ACC112 (cell line): ENCODE results near the gene HID1.
"Not testable (repeated sequence)": the region's sequence is repeated elsewhere in the genome, so short reads cannot be mapped to it uniquely, and the experiment has no call there.

Experiments used
- H2AFZ ChIP-seq: fragments of 200-600 bp; sonication (generic); one replicate; pipeline ENCODE4 v1.6.0; 2017; ENCODE audit warnings: antibody characterized with exemption, low read length; ENCODE audit not compliant: unreplicated experiment
- H3K27ac ChIP-seq: fragments of 200-600 bp; sonication (generic); 2 replicates; pipeline ENCODE4 v1.5.1; 2014; ENCODE audit warnings: low read depth, mild to moderate bottlenecking, antibody characterized with exemption, low read length, moderate library complexity
- H3K27me3 ChIP-seq: fragments of 200-600 bp; sonication (generic); 2 replicates; pipeline ENCODE4 v1.6.1; 2014; ENCODE audit warnings: mild to moderate bottlenecking, antibody characterized with exemption, low read length, moderate library complexity, mixed read lengths; ENCODE audit not compliant: insufficient read depth
- H3K36me3 ChIP-seq: fragments of 200-600 bp; sonication (generic); 2 replicates; pipeline ENCODE4 v1.6.1; 2016; ENCODE audit warnings: mild to moderate bottlenecking, antibody characterized with exemption, low read length, moderate library complexity, mixed read lengths; ENCODE audit not compliant: insufficient read depth
- H3K4me1 ChIP-seq: fragments of 200-600 bp; sonication (generic); one replicate; pipeline ENCODE4 v1.6.1; 2016; ENCODE audit warnings: low read length, mixed read lengths; ENCODE audit not compliant: insufficient read depth, unreplicated experiment, control insufficient read depth
- H3K4me3 ChIP-seq: fragments of 200-600 bp; sonication (generic); 2 replicates; pipeline ENCODE4 v1.5.1; 2014; ENCODE audit warnings: mild to moderate bottlenecking, low read depth, low read length
- H3K79me2 ChIP-seq: fragments of 200-600 bp; sonication (generic); one replicate; pipeline ENCODE4 v1.6.0; 2016; ENCODE audit warnings: low read length; ENCODE audit not compliant: control insufficient read depth, unreplicated experiment, insufficient read depth

HID1 gene

GRCh38 chr17:74920642-74921025 lies 51.9 kb downstream of the HID1 start:
- H2AFZ ChIP-seq, result no peak overlapping the region
- H3K27ac ChIP-seq, result no peak overlapping the region
- no peaks in the 10 kb centered on the region for H3K4me1 ChIP-seq
- H3K36me3 ChIP-seq, result no peaks in the 10 kb centered on the region
- no peak overlapping the region for H3K4me3 ChIP-seq
- no peaks in the 10 kb centered on the region for H3K79me2 ChIP-seq
- H3K27me3 ChIP-seq, result peaks cover 59% of the 10 kb centered on the region

DNA sequence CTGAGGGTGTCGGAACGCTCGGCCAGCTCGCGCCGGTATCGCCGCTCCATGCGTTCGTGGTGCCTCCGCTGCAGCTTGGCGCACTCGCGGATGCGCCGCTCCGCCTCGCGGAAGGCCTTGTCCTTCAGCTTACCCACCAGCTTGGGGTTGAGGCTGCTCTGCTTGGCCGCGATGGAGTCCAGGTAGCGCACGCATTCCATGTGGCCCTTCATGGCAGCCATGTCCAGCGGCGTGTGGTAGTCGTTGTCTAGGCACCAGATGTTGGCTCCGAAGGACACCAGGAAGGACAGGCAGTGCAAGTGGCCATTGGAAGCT lies 52.3 kb downstream of the HID1 start:
- peaks cover 55% of the 10 kb centered on the region for H3K27me3 ChIP-seq
- no peak overlapping the region for H3K4me3 ChIP-seq
- H3K79me2 ChIP-seq, result no peaks in the 10 kb centered on the region
- no peak overlapping the region for H3K27ac ChIP-seq
- no peak overlapping the region for H2AFZ ChIP-seq
- no peaks in the 10 kb centered on the region for H3K4me1 ChIP-seq
- H3K36me3 ChIP-seq, result no peaks in the 10 kb centered on the region

GRCh38 chr17:74919440-74920305 lies 52.9 kb downstream of the HID1 start:
- Histone ChIP-seq H3K79me2 (no peaks in the 10 kb centered on the region), H2AFZ (no peak overlapping the region), H3K36me3 (no peaks in the 10 kb centered on the region), H3K27me3 (peaks cover 49% of the 10 kb centered on the region), H3K4me3 (no peak overlapping the region), H3K27ac (no peak overlapping the region), H3K4me1 (no peaks in the 10 kb centered on the region)

- Histone ChIP-seq H3K27me3 (peaks cover 41% of the 10 kb centered on the region), H3K4me3 (no peak overlapping the region), H3K27ac (no peak overlapping the region), H3K79me2 (no peaks in the 10 kb centered on the region), H2AFZ (no peak overlapping the region), H3K36me3 (no peaks in the 10 kb centered on the region), H3K4me1 (no peaks in the 10 kb centered on the region)
These were observed 53.7 kb downstream of the HID1 start for GRCh38 chr17:74918906-74919305.

- Histone ChIP-seq H3K4me3 (no peak overlapping the region), H2AFZ (no peak overlapping the region), H3K27ac (no peak overlapping the region), H3K36me3 (no peaks in the 10 kb centered on the region), H3K4me1 (no peaks in the 10 kb centered on the region), H3K27me3 (peaks cover 27% of the 10 kb centered on the region), H3K79me2 (no peaks in the 10 kb centered on the region)
These were observed 55.1 kb downstream of the HID1 start for GRCh38 chr17:74917430-74917829.

DNA sequence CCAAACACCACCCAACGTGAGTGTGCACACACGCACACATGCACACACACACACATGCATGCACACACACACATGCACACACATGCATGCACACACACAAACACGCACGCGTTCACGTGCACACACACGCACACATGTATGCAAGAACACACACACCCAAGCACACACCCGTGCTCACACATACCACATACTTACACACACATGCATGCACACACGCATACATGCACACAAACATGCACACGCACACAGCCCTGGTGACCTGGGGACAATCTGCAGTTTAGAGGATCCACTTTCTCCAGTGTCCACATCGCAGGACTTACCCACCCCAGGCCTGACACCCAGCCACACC lies 55.7 kb downstream of the HID1 start:
- Histone ChIP-seq H2AFZ (no peak overlapping the region), H3K27me3 (peaks cover 23% of the 10 kb centered on the region), H3K36me3 (no peaks in the 10 kb centered on the region), H3K4me3 (no peak overlapping the region), H3K79me2 (no peaks in the 10 kb centered on the region), H3K27ac (no peak overlapping the region), H3K4me1 (no peaks in the 10 kb centered on the region)

GRCh38 chr17:74916136-74916850 lies 56.3 kb downstream of the HID1 start:
- Histone ChIP-seq H3K36me3 (no peaks in the 10 kb centered on the region), H3K4me1 (no peaks in the 10 kb centered on the region), H3K27me3 (peaks cover 18% of the 10 kb centered on the region), H3K4me3 (no peak overlapping the region), H2AFZ (no peak overlapping the region), H3K27ac (no peak overlapping the region), H3K79me2 (no peaks in the 10 kb centered on the region)

DNA sequence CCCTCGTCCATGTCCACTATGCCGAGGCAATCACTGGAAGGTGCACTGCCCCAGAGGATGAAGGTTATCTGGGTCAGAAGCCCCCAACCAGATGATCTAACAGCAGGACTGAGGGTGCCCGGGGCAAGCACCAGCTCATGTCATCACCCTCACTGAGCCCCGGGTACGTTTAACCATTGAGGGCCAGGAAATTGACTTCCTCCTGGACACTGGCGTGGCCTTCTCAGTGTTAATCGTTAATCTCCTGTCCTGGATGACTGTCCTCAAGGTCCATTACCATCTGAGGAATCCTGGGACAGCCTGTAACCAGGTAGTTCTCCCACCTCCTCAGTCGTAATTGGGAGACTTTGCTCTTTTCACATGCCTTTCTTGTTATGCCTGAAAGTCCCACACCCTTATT lies 61.1 kb downstream of the HID1 start:
- H3K4me3 ChIP-seq, H3K27me3 ChIP-seq, H3K36me3 ChIP-seq, H3K79me2 ChIP-seq, H2AFZ ChIP-seq, H3K27ac ChIP-seq, H3K4me1 ChIP-seq: not testable (repeated sequence)

DNA sequence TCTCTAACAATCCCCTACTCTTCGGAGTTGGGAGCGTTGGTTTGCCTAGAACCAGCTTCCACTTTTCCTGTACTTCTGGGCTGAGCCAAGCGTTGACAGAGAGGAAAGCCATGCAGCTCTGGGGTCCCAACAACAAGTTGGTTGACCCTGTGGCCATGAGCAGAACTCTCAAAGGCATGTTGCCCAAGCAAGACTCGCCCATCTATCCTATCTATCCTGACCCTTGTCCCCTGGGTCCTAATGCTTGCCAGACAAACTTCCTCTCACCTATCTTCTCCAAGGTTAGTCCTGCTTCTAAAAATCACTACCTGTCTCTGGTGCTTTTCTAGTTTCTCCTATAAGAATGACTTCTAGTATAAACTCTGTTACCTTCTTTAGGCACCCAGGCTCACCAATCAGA lies 63.5 kb downstream of the HID1 start:
- not testable (repeated sequence) for H3K4me1 ChIP-seq, H3K36me3 ChIP-seq, H3K4me3 ChIP-seq, H3K27ac ChIP-seq, H2AFZ ChIP-seq, H3K79me2 ChIP-seq
- peaks cover 13% of the 10 kb centered on the region for H3K27me3 ChIP-seq

- no peak overlapping the region for H3K4me3 ChIP-seq
- H3K79me2 ChIP-seq, result no peaks in the 10 kb centered on the region
- no peak overlapping the region for H2AFZ ChIP-seq
- H3K27me3 ChIP-seq, result peaks cover 16% of the 10 kb centered on the region
- H3K36me3 ChIP-seq, result no peaks in the 10 kb centered on the region
- no peaks in the 10 kb centered on the region for H3K4me1 ChIP-seq
- no peak overlapping the region for H3K27ac ChIP-seq
These were observed 65.5 kb downstream of the HID1 start for GRCh38 chr17:74907012-74907411.

DNA sequence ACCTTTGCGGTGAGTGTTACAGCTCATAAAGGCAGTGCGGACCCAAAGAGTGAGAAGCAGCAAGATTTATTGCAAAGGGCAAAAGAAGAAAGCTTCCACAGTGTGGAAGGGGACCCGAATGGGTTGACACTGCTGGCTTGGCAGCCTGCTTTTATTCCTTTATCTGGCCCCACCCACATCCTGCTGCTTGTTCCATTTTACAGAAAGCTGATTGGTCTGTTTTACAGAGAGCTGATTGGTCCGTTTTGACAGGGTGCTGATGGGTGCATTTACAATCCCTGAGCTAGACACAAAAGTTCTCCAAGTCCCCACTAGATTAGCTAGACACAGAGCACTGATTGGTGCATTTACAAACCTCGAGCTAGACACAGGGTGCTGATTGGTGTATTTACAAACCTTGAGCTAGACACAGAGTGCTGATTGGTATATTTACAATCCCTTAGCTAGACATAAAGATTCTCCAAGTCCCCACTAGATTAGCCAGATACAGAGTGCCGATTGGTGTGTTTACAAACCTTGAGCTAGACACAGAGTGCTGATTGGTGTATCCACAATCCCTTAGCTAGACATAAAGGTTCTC lies 66.3 kb downstream of the HID1 start:
- H2AFZ ChIP-seq, H3K4me1 ChIP-seq, H3K27ac ChIP-seq, H3K79me2 ChIP-seq, H3K36me3 ChIP-seq, H3K4me3 ChIP-seq: not testable (repeated sequence)
- H3K27me3 ChIP-seq, result peaks cover 16% of the 10 kb centered on the region
